Osteoblast (primary cell): ENCODE data around the gene BIRC5. TPM values are rescaled to one million over a fixed set of nuclear protein-coding genes. Genes with fewer than 3 reads are reported as not detected.

Experiments used
- DNase-seq: peaks from one replicate; pipeline ENCODE4 v3.0.0; 2011; ENCODE audit warnings: low spot score, mixed read lengths; ENCODE audit not compliant: insufficient read length; ENCODE audit errors: missing footprints
- H2AFZ ChIP-seq: 2 replicates; pipeline ENCODE4 v1.6.0; 2011; ENCODE audit warnings: mild to moderate bottlenecking, low read length
- H3K27ac ChIP-seq: 2 replicates; pipeline ENCODE4 v1.5.1; 2011; ENCODE audit warnings: mild to moderate bottlenecking, low read depth, low read length, moderate library complexity
- H3K27me3 ChIP-seq: 2 replicates; pipeline ENCODE4 v1.6.0; 2012; ENCODE audit warnings: mild to moderate bottlenecking, control low read depth, inconsistent platforms, low read length, moderate library complexity; ENCODE audit not compliant: insufficient read depth
- H3K36me3 ChIP-seq: 2 replicates; pipeline ENCODE4 v1.5.1; 2011; ENCODE audit warnings: mild to moderate bottlenecking, low read length, control low read depth, moderate library complexity; ENCODE audit not compliant: insufficient read depth
- H3K4me1 ChIP-seq: 2 replicates; pipeline ENCODE4 v1.5.1; 2011; ENCODE audit warnings: mild to moderate bottlenecking, low read length, control low read depth, moderate library complexity; ENCODE audit not compliant: insufficient read depth
- H3K4me2 ChIP-seq: 2 replicates; pipeline ENCODE4 v1.6.0; 2011; ENCODE audit warnings: mild to moderate bottlenecking, low read length; ENCODE audit not compliant: insufficient read depth
- H3K4me3 ChIP-seq: fragments of 200-600 bp; sonication (generic); 3 replicates; pipeline ENCODE4 v1.5.1; 2012; ENCODE audit warnings: mild to moderate bottlenecking, low read length, inconsistent platforms; ENCODE audit not compliant: insufficient read depth
- H3K79me2 ChIP-seq: 2 replicates; pipeline ENCODE4 v1.6.0; 2012; ENCODE audit warnings: mild to moderate bottlenecking, low read length, control low read depth, inconsistent platforms; ENCODE audit not compliant: insufficient read depth
- H3K9me3 ChIP-seq: 2 replicates; pipeline ENCODE4 v1.5.1; 2011; ENCODE audit warnings: low read depth, low read length, control low read depth
- H4K20me1 ChIP-seq: 2 replicates; pipeline ENCODE4 v1.6.0; 2012; ENCODE audit warnings: mild to moderate bottlenecking, low read length, control low read depth; ENCODE audit not compliant: insufficient read depth
- total RNA-seq: library from RNA; depleted of rRNA; stranded (reverse); fragments of >200 nt; gene quantifications from 2 replicates; pipeline ENCODE4 v1.2.3, GENCODE V29; 2012
- TF ChIP-seq, protein P1 (sequence below): IDR thresholded peaks from 2 replicates; pipeline ENCODE4 v1.5.1; 2011; ENCODE audit warnings: mild to moderate bottlenecking, low read depth, low read length, moderate library complexity; ENCODE audit errors: extremely low read depth

BIRC5 gene
- total RNA-seq, 1 donor: 8.0 TPM

DNA sequence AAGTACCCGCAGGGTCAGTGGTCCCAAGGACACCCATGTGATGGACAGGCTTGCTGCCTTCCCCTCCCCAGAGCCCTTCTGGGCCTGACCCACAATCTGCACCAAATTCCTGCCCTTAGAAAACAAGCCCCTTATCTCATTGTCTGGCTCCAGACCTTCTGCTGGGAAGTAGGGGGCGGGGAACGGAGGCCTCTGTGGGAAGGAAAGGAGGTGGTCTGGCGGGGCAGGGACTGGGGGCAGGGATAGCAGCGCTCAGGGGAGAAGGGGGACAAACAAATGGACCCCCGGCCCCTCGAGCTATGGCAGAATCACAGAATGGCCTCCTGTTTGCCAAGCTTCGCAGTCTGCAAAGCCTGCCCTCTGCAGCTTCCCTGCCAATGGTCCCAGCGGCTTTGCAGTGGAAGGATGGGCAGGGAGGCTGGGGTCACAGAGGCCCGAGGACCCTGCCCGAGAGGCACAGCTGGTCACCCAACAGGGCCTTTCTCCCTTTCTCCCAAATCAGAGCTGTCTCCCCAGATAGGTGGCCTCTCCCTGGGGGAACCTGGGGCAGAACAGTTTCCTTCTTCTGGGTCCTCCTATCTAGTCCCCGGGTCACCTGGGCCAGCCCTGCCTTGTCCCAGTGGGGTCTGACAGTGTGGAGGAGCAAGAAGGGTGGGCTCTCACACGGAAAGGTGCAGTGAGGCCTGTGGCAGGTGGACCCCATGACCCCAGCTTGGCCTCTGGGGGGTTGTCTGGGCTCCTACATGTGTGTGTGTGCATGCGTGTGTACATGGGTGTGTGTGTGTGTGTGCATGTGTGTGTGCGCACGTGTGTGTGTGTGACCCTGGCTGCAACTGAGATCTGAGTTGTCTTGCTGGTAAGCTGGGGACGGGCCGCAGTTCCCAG, 42.9 kb downstream of the BIRC5 start:
- Histone ChIP-seq H3K27ac (no peak overlapping the region), H3K79me2 (no peaks in the 10 kb centered on the region), H3K4me1 (peaks cover 4% of the 10 kb centered on the region), H2AFZ (no peak overlapping the region), H3K9me3 (no peaks in the 10 kb centered on the region), H3K4me2 (no peak overlapping the region), H4K20me1 (no peaks in the 10 kb centered on the region), H3K27me3 (no peaks in the 10 kb centered on the region), H3K4me3 (no peak overlapping the region), H3K36me3 (no peaks in the 10 kb centered on the region)
- peak; percentile 79 for DNase-seq
- TF ChIP-seq, protein P1, sequence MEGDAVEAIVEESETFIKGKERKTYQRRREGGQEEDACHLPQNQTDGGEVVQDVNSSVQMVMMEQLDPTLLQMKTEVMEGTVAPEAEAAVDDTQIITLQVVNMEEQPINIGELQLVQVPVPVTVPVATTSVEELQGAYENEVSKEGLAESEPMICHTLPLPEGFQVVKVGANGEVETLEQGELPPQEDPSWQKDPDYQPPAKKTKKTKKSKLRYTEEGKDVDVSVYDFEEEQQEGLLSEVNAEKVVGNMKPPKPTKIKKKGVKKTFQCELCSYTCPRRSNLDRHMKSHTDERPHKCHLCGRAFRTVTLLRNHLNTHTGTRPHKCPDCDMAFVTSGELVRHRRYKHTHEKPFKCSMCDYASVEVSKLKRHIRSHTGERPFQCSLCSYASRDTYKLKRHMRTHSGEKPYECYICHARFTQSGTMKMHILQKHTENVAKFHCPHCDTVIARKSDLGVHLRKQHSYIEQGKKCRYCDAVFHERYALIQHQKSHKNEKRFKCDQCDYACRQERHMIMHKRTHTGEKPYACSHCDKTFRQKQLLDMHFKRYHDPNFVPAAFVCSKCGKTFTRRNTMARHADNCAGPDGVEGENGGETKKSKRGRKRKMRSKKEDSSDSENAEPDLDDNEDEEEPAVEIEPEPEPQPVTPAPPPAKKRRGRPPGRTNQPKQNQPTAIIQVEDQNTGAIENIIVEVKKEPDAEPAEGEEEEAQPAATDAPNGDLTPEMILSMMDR: no peak

DNA sequence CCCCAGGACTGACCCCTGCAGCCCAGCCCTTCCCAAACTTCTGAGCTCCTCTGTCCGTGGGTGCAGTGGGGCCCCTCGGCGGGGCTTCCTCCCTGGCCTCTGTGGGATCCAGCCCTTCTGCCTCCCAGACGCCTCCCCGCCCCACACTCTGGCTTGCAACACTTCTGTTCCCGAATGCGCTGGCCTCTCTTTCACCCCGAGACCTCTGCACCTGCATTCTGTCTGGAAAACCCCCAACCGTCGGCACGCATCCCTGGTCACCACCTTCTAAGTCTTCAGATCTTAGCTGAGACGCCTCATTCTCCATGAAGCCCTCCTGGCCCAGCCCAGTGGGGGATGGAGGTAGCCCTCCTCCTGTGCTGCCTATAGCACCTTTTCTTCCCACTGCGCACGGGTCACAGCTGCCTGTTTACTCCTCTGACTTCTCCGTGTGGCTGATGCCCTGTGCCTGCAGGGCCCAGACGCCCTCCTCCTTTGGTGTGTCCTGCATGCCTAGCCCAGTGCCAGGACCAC, 43.8 kb downstream of the BIRC5 start:
- peak; percentile 8 for DNase-seq
- Histone ChIP-seq H2AFZ (no peak overlapping the region), H4K20me1 (no peaks in the 10 kb centered on the region), H3K9me3 (no peaks in the 10 kb centered on the region), H3K4me3 (no peak overlapping the region), H3K79me2 (no peaks in the 10 kb centered on the region), H3K27me3 (no peaks in the 10 kb centered on the region), H3K36me3 (no peaks in the 10 kb centered on the region), H3K4me2 (no peak overlapping the region), H3K27ac (no peak overlapping the region), H3K4me1 (peaks cover 4% of the 10 kb centered on the region)
- TF ChIP-seq, protein P1: no peak

DNA sequence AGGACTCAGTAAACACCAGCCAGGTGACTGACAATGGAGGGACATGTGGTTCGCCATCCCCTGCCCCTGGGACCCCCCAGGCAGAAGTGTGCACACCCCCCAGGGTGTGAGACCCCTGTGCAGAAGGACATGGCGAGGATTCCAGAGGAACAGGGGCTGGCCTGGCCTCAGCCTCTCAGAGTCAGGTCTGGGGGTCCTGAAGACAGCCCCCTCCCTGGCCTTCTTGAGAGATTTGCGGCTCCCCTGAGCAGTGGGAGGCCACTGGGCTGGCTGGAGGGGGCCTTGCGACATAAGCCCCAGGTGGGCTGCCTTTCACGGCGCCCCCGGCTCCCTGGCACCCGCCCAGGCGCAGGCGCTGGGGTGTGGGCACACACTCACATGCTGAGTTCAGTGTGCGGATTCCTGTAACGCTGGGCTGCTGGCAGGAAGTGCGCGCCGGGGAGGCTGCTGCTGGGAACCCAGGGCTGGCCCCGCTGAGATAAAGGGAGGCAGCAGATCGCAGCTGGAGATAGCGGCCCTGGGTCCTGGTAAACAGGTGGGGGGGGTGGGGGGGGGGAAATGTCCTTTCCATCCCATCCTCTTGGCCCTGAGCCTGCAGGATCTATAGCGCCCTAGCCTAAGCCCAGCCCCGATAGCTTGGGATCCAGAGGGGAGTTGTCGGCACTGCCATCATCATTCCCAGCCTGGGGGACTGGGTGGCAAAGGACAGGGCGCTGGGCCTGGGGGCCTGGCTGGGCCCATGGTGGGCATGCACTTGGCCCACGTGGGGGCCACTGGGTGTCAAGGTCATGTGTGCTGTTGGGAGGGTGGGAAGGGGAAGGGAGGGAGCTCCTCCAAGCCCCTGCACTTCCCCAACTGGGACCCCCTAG, 44.5 kb downstream of the BIRC5 start:
- H3K4me1 ChIP-seq: peaks cover 4% of the 10 kb centered on the region
- no peak overlapping the region for H2AFZ ChIP-seq
- no peaks in the 10 kb centered on the region for H3K9me3 ChIP-seq
- H3K27ac ChIP-seq: no peak overlapping the region
- no peaks in the 10 kb centered on the region for H3K36me3 ChIP-seq
- TF ChIP-seq, protein P1: no peak
- H3K79me2 ChIP-seq: no peaks in the 10 kb centered on the region
- no peaks in the 10 kb centered on the region for H3K27me3 ChIP-seq
- H3K4me2 ChIP-seq: no peak overlapping the region
- no peaks in the 10 kb centered on the region for H4K20me1 ChIP-seq
- peak; percentile 82 for DNase-seq
- no peak overlapping the region for H3K4me3 ChIP-seq

DNA sequence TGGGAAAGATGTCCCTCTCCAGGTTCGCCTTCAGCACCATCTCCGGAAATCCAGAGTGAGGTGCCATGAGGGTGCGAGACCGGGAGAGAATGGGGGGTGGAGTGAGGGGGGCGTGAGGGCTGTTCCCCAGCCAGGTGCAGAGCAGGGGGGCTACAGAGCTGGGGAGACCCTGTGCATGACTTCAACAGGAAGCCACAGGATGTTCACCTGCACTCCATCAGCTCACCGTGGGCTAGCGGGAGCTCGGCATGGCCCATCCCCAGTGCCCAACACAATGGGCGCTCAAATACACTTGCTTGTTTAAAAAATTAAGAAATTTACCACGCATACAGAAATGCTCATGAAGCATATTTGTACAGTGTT, 45.1 kb downstream of the BIRC5 start:
- DNase-seq: peak; percentile 22
- no peaks in the 10 kb centered on the region for H3K36me3 ChIP-seq
- H2AFZ ChIP-seq: no peak overlapping the region
- no peak overlapping the region for H3K4me2 ChIP-seq
- H4K20me1 ChIP-seq: no peaks in the 10 kb centered on the region
- H3K4me1 ChIP-seq: no peaks in the 10 kb centered on the region
- no peak overlapping the region for H3K4me3 ChIP-seq
- H3K27me3 ChIP-seq: no peaks in the 10 kb centered on the region
- TF ChIP-seq, protein P1: no peak
- H3K79me2 ChIP-seq: no peaks in the 10 kb centered on the region
- H3K9me3 ChIP-seq: no peaks in the 10 kb centered on the region
- H3K27ac ChIP-seq: no peak overlapping the region
